Measurements from ENCODE around the gene MT1B. TPM values are rescaled to one million over a fixed set of nuclear protein-coding genes. Genes with fewer than 3 reads are reported as not detected.

The MT1B gene
- total and polyA plus RNA-seq, 2 of the 13 experiments (the other 11 are each of a cell fraction or from before 2014, with no cell fraction given) = 0.89 TPM; not detected in 1

- TF ChIP-seq, protein P1, sequence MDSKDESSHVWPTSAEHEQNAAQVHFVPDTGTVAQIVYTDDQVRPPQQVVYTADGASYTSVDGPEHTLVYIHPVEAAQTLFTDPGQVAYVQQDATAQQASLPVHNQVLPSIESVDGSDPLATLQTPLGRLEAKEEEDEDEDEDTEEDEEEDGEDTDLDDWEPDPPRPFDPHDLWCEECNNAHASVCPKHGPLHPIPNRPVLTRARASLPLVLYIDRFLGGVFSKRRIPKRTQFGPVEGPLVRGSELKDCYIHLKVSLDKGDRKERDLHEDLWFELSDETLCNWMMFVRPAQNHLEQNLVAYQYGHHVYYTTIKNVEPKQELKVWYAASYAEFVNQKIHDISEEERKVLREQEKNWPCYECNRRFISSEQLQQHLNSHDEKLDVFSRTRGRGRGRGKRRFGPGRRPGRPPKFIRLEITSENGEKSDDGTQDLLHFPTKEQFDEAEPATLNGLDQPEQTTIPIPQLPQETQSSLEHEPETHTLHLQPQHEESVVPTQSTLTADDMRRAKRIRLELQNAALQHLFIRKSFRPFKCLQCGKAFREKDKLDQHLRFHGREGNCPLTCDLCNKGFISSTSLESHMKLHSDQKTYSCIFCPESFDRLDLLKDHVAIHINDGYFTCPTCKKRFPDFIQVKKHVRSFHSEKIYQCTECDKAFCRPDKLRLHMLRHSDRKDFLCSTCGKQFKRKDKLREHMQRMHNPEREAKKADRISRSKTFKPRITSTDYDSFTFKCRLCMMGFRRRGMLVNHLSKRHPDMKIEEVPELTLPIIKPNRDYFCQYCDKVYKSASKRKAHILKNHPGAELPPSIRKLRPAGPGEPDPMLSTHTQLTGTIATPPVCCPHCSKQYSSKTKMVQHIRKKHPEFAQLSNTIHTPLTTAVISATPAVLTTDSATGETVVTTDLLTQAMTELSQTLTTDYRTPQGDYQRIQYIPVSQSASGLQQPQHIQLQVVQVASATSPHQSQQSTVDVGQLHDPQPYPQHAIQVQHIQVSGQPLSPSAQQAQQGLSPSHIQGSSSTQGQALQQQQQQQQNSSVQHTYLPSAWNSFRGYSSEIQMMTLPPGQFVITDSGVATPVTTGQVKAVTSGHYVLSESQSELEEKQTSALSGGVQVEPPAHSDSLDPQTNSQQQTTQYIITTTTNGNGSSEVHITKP (CRISPR knock-in tag; IDR thresholded peaks at IDR 0.05; ENCODE audit: low read depth) = no peak
- TF ChIP-seq HES4 (CRISPR knock-in tag; IDR thresholded peaks at IDR 0.05; ENCODE audit: borderline replicate concordance) = no peak
- TF ChIP-seq KAT7 (CRISPR knock-in tag; IDR thresholded peaks at IDR 0.05; ENCODE audit: borderline replicate concordance) = no peak
Measured at GRCh38 chr16:56632848-56633365, 18.8 kb upstream of the MT1B start (continued).

GRCh38 chr16:56633535-56633934, 18.2 kb upstream of the MT1B start:
- H3K9ac ChIP-seq (ENCODE audit: insufficient read depth, low read depth, low read length) = no peak overlapping the region
- peaks cover 27% of the 10 kb centered on the region for H3K4me1 ChIP-seq (ENCODE audit: insufficient read depth, low read length)
- no peaks in the 10 kb centered on the region for H3K79me2 ChIP-seq (ENCODE audit: insufficient read depth, low read length)
- H2AFZ ChIP-seq (ENCODE audit: low read length) = no peak overlapping the region
- no peaks in the 10 kb centered on the region for H4K20me1 ChIP-seq (ENCODE audit: insufficient read depth, low read length)
- TF ChIP-seq REPIN1 (CRISPR knock-in tag; IDR thresholded peaks at IDR 0.05; ENCODE audit: borderline replicate concordance, low read depth) (no peak), KDM3A (CRISPR knock-in tag; IDR thresholded peaks at IDR 0.05; ENCODE audit: low read depth) (no peak), BHLHE40 (IDR thresholded peaks at IDR 0.05; ENCODE audit: low read length) (no peak), ZBTB34 (CRISPR knock-in tag; IDR thresholded peaks at IDR 0.05) (no peak), ISX (CRISPR knock-in tag; conservative IDR thresholded peaks at IDR 0.05) (no peak)
- peaks cover 10 to 93% of the 10 kb centered on the region in 2 experiments; a peak in 4 of 5 replicates for H3K27me3 ChIP-seq (ENCODE audit: control insufficient read depth in 1 of 2, insufficient read depth in 2 of 2, low read length in 2 of 2)
- DNase-seq (ENCODE audit: low spot score) (no peak), ATAC-seq (no peak), FAIRE-seq (no peak)
- CTCF ChIA-PET (ENCODE audit: low intra/inter-chr PET ratio, low total read pairs) = no interaction called here
- POLR2A ChIA-PET = interaction anchor here (1.2 kb wide), 1 partner anchor 25 kb away, joined by 3 read pairs; the partner anchor contains the start of gene MT2A
- H3K36me3 ChIP-seq (replicated peaks in 1 of 2; ENCODE audit: control insufficient read depth in 1 of 2, insufficient read depth in 2 of 2, low read length in 2 of 2) = no peaks in the 10 kb centered on the region
- no peak overlapping the region for H3K4me2 ChIP-seq (ENCODE audit: low read depth, low read length)
- no peaks in the 10 kb centered on the region for H3K9me3 ChIP-seq (ENCODE audit: low read length)
- 36% methylated on average over 7 of the region's 7 CpGs for WGBS (ENCODE audit: low lambda C conversion rate)
- in situ Hi-C loops (cut with HindIII; ENCODE audit: extremely low pct_ligation_motif_present, low pct_unique_long_range_greater_than_20kb) (no loop called here), intact Hi-C loops (cut with micrococcal nuclease; ENCODE audit: unreplicated experiment) (no loop called here)
- no peak overlapping the region for H3K27ac ChIP-seq (ENCODE audit: extremely low read length, insufficient read depth, low read length)
- no TSS peak for BruUV-seq (replicated peaks)
- no peak overlapping the region for H3K4me3 ChIP-seq (replicated peaks in 1 of 3; ENCODE audit: insufficient read depth in 1 of 3, low read depth in 2 of 3, low read length in 3 of 3)
